HepG2 (cell line): ENCODE data around the gene ARHGEF39.

Experiments
- ATF2 ChIP-seq: sonication (generic); formaldehyde crosslinking; IDR thresholded peaks from 2 replicates; pipeline ENCODE4 v1.4.0; 2020; ENCODE audit warnings: missing genetic modification reagents
- CHD2 ChIP-seq: IDR thresholded peaks from 2 replicates; pipeline ENCODE4 v1.6.1; 2011; ENCODE audit warnings: low read depth, low read length, improper control_type of control experiment
- CTCF ChIP-seq: sonication (generic); formaldehyde crosslinking; IDR thresholded peaks from 2 replicates; pipeline ENCODE4 v1.5.0; 2020; ENCODE audit warnings: mild to moderate bottlenecking, missing genetic modification reagents, moderate library complexity
- JUN ChIP-seq: sonication (generic); formaldehyde crosslinking; IDR thresholded peaks from 2 replicates; pipeline ENCODE4 v1.4.0; 2020; ENCODE audit warnings: mild to moderate bottlenecking, missing genetic modification reagents
- MYC ChIP-seq: sonication (generic); formaldehyde crosslinking; IDR thresholded peaks from 2 replicates; pipeline ENCODE4 v1.9.0; 2021; ENCODE audit warnings: missing genetic modification reagents, borderline replicate concordance
- NCOA5 ChIP-seq: sonication (generic); formaldehyde crosslinking; IDR thresholded peaks from 2 replicates; pipeline ENCODE4 v1.4.0; 2020; ENCODE audit warnings: missing genetic modification reagents
- RNF2 ChIP-seq: fragments of 450-650 bp; conservative IDR thresholded peaks from 2 replicates; pipeline ENCODE4 v1.6.1; 2016; ENCODE audit warnings: low read depth
- TAF1 ChIP-seq: sonication (generic); formaldehyde crosslinking; IDR thresholded peaks from 2 replicates; pipeline ENCODE4 v1.4.0; 2020; ENCODE audit warnings: missing genetic modification reagents
- ZBTB33 ChIP-seq: sonication (generic); formaldehyde crosslinking; IDR thresholded peaks from 2 replicates; pipeline ENCODE4 v1.4.0; 2020; ENCODE audit warnings: missing genetic modification reagents
- ZKSCAN1 ChIP-seq: fragments of 150-350 bp; IDR thresholded peaks from 2 replicates; pipeline ENCODE4 v1.6.1; 2014; ENCODE audit warnings: low read length
- ZNF496 ChIP-seq: sonication (generic); formaldehyde crosslinking; IDR thresholded peaks from 2 replicates; pipeline ENCODE4 v1.8.1; 2023; ENCODE audit warnings: mild to moderate bottlenecking, moderate library complexity, missing genetic modification reagents; ENCODE audit not compliant: insufficient replicate concordance
- ZNF777 ChIP-seq: sonication (generic); formaldehyde crosslinking; IDR thresholded peaks from 2 replicates; pipeline ENCODE4 v1.4.0; 2020; ENCODE audit warnings: missing genetic modification reagents
- ZSCAN29 ChIP-seq: sonication (generic); formaldehyde crosslinking; conservative IDR thresholded peaks from 2 replicates; pipeline ENCODE4 v1.4.0; 2020; ENCODE audit warnings: mild to moderate bottlenecking, missing genetic modification reagents

- TF ChIP-seq CTCF: no peak
- TF ChIP-seq MYC (CRISPR knock-in tag): no peak
- TF ChIP-seq TAF1 (CRISPR knock-in tag): no peak
- no peak for TF ChIP-seq NCOA5 (CRISPR knock-in tag)
- TF ChIP-seq ZKSCAN1: no peak
- TF ChIP-seq RNF2: no peak
- no peak for TF ChIP-seq ATF2 (CRISPR knock-in tag)
- TF ChIP-seq JUN: no peak
- no peak for TF ChIP-seq CHD2
- no peak for TF ChIP-seq ZBTB33 (CRISPR knock-in tag)
- no peak for TF ChIP-seq ZNF496 (CRISPR knock-in tag)
- TF ChIP-seq ZNF777 (CRISPR knock-in tag): no peak
- no peak for TF ChIP-seq ZSCAN29 (CRISPR knock-in tag)
Measured at GRCh38 chr9:35652829-35653209, 12.2 kb downstream of the ARHGEF39 start.
